Erythroblast (primary cell): ENCODE results near the gene ADCY5.

Experiments used
- GATA1 ChIP-seq: IDR thresholded peaks from 2 replicates; pipeline ENCODE4 v1.6.1; 2011; ENCODE audit warnings: low read depth, mild to moderate bottlenecking, control low read depth, low read length, moderate library complexity
- POLR2A ChIP-seq: IDR thresholded peaks from 2 replicates; pipeline ENCODE4 v1.6.1; 2011; ENCODE audit warnings: mild to moderate bottlenecking, low read length

GRCh38 chr3:123424999-123425712 lies 23.7 kb downstream of the ADCY5 start:
- TF ChIP-seq POLR2A (no peak), GATA1 (no peak)
